NCI-H2196 treated with DMSO at 0.1 percent for 48 hours (cell line): ENCODE measurements around the gene ADM2.

ENCODE experiments used
- DNase-seq: peaks from one replicate; lab custom pipeline; 2025; ENCODE audit not compliant: unreplicated experiment; lab: John Stamatoyannopoulos, UW

The ADM2 gene

DNA sequence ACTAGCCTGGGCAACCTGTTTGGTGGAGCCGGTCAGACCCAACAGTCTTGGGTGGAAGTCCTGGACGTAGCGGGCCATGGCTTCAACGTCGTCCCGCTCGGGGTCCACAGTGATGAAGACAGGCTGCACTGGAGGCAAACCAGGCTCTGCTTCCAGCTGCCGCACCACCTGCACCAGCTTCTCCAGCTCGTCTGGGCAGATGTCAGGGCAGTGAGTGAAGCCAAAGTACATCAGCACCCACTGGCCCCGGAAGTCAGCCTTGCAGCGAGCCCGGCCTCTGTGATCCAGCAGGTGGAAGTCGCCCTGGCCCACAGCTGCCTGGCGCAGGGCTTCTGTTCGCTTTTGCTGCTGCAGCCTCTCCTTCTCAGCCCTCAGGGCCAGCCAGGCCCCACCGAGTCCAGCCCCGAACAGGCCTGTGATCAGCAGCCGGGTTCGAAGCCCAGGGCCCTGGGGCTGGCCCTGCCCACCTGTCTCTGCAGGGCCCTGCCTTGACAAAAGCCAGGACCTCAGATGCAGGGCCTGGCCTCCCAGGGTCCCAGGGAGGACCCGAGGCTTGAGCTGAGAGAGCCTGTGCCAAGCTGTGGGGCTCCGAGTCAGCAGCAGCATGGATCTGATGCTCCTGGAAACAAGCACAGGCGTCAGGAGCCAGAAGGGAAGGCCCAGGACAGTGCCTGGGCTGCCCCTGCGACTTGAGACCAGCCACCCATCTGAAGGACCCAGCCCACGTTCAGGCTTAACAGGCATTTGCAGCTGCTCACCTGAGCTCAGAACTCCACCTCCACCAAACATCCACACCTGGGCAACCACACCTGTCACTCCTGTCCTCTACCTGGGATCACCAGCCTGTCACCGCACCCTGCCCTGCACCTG lies 42.7 kb downstream of the ADM2 start:
- no peak for DNase-seq

DNA sequence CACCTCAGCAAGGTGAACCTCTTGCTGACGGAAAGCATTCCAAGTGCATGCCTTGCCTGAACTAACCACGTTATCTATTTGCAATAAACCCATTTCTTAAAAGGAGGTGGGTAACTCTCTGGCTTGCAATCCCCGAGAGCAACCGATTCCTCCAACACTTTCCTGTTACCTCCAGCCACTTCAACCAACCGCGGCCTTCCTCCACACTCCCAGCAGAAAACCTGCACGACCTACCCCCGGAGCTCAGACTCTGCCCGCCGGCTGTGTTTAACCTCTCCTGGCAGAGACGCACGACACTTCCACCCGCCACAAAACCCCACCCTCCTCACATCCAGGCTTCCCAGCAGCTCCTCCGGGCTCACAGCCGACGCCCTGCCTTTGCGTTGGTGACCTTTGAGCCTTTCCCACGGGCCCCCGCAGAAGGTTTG lies 43.3 kb downstream of the ADM2 start:
- no peak for DNase-seq

DNA sequence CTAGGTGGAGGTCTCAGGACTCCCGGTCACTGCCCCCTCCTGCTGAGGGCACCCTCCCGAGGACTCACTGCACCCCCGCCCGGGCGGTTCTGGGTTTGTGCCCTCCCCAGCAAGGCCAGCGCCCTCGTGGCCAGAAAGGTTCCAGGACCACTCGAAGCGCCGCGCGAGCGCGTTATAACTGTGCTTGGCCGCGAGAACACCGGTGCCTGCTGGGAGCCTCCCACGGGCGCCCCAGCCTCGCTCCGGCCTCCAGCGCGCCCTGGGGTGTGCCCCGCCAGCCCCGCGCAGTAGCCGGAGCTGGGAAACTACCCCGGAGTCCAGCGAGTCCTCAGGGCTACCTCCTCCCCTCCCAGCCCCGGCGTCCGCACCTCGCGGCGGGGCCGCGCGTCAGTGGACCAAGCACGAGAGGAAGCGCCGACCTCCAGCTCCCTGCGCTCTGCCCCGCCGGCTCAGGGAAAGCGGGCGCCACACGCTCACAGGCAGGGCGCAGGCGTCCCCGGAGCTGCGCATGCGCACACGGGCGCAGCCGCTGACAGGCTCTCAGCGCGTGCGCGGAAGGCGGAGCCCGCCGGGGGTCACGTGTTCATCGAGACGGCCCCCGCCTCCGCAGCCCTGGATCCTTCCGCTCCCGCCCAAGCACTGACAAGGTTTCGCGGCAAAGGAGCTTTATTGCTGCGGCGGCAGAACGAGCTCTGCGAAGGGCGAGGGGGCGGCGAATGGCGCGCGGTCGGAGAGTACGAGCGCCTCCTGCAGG lies 43.9 kb downstream of the ADM2 start, which contains the start of gene SCO2:
SCO2 (minus strand) TSS at position 495 of the 754 bp plus-strand sequence. CDS start 1,187 bp downstream, outside the sequence.
- peak; percentile 83 for DNase-seq

DNA sequence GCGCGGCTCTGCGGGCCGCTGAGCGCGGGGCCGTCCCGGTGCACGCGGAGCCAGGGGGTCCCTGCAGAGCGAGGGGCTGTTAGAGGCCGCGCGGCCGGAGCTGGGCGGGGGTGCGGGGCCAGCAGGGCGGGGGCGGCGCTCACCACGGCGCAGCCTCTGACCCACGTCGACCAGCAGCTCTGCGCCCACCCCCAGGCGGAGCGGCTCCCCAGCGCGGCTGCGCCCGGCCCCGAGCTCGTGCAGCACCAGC lies 44.4 kb downstream of the ADM2 start:
- no peak for DNase-seq

DNA sequence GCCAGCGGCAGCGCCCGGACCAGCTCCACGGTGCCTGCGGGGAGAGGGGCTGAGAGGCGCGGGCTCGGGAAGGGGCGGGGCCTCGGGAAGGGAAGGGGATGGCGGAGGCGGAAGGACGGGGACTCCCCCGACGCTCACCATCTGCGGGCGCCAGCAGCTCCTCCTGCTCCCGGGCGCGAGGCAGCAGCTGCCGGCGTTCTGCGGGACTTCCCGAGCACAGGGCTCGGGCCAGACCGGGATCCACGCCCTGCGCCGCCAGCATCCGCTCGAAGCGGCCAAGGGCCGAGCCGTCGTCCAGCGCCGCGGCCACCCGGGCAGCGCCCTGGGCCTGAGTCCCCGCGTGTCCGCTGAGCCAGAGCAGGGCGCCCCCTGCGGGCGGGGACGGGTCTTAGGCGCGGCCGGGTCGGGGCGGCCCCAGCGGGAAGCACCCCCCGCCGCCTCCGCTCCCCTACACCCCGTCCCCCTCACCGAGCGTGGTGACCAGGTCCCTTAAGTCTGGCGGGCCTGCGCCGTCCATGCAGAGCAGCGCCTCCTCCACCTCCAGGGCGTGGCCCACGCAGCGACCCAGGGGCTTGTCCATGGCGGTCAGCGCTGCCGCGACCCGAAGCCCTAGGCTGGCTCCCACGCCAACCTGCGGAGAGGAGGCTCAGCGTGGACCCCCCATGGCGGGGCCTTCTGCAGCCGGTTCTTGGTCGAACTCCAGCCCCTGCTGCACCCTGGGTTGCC lies 44.9 kb downstream of the ADM2 start:
- DNase-seq, result peak; percentile 16

DNA sequence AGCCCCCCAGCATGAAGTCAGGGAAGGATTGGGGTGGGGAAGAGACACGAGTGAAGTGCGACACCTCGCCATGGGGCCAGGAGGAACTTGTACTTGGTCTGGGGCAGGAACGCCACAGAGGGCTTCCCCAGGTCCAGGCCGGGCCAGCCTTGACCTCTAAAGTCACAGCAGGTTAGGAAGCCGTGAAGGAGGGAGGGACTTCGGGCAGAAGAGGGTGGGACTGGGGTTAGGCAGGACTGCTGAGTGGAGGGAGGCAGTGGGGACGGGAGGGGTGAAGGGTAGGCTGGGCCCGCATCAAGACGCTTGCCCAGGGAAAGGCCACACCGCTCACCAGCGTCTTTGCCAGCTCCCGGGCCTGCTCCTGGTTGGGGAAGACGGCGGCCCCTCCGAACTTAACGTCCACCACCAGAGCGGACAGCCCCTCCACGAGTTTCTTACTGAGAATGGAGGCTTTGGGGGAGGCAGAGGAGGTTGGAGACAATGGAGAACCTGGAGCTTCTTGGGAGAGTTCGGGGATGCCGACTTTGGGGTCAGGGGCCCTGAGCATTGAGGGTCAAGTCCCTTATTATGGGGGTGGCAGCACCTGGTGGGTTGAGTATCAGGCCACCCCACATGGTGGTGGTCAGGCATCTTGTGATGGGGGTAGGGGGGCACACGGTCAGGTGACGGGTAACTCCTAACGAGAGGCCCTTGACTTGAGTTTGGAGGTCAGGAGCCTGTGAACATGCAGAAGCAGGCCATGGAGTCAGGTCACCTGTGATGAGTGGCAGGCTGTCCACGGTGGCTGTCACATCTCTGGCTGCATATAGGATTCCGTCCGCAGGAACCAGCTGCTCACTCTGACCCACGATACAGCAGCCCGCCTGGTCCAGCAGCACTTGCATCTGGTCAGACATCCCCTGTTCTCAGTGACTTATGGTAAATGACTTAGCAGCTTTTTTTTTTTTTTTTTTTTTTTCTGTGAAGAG lies 45.8 kb downstream of the ADM2 start:
- DNase-seq, result no peak

DNA sequence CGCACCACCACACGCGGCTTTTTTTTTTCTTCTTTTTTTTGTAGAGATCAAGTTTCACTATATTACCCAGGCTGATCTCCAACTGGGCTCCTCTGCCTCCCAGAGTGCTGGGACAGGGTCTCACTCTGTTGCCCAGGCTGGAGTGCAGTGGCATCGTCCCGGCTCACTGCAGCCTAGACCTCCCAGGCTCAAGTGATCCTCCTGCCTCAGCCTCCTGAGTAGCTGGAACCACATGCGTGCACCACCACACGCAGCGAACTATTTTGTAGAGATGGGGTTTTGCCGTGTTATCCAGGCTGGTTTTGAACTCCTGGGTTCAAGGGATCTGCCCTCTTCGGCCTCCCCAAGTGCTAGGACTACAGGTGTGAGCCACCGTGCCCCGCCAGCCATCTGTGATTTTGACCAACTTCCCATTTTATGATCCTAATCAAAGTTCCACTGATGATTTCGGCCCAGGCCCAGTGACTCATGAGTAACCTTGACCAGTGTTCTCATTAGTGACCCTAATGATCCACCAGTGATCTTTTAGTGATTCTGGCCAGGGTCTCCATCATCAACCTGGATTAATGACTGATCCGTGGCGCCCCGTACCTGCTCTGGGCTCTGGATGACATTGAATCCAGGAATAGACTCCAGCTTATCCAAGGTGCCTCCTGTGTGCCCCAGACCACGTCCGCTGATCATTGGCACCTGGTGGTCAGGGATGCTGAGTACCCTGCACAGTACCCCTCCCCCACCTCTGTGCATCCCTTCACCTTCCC lies 46.8 kb downstream of the ADM2 start:
- no peak for DNase-seq

DNA sequence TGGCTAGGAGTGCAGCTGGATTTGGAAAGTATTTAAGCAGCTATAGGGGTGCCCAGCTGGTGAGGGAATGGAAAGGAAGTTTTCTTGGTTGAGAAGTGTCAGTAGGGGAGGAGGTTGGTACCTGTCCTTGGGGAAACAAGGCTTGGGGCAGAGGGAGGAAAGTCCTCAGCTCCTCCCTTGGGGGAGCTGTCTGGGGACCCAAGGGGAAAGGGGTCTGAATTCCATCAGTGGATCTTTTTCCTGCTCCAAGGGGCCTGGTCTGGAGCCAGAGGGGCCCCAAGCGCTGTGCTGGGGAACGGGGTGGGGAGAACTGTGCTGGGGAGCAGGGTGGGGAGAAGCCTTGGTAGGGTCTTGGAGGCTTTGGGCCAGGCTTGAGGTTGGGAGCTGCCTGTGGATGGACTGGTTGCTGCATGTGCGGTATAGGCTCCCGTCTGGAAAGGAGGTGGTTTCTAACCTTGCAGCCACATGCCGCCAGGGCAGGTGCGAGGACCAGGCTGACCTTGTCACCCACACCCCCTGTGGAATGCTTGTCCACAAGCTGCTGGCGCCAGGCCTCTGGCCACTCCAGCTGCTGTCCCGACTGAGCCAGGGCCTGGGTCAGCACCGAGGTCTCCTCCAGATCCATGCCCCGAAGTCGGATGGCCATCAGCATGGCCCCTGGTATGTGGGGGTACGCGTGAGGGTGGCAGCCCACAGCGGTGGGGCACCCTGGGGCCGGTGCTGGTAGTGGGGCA lies 47.5 kb downstream of the ADM2 start:
- no peak for DNase-seq

DNA sequence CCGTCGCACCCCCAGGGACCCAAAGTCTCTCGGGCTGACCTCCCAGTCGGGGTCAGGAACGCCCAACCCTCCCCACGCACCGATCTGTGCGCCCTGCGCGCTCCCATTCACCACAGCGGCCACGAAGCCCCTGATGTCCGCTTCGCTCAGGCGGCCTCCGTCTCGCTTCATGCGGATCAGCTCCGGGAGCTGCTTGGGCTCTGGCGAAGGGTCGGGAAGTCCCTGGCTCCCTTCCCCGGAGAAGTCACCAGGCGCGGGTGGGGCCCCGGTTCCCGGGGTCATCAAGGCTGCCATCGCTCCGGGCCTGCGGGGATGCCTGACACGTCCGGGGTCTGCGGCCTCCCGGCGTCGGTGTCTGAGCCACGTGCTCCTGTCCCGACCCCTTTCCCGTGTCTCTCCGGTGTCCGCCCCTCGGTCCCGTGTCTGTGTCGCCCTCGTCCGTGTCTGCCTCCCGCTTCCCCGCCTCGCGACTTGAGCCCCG lies 48.1 kb downstream of the ADM2 start:
- no peak for DNase-seq

DNA sequence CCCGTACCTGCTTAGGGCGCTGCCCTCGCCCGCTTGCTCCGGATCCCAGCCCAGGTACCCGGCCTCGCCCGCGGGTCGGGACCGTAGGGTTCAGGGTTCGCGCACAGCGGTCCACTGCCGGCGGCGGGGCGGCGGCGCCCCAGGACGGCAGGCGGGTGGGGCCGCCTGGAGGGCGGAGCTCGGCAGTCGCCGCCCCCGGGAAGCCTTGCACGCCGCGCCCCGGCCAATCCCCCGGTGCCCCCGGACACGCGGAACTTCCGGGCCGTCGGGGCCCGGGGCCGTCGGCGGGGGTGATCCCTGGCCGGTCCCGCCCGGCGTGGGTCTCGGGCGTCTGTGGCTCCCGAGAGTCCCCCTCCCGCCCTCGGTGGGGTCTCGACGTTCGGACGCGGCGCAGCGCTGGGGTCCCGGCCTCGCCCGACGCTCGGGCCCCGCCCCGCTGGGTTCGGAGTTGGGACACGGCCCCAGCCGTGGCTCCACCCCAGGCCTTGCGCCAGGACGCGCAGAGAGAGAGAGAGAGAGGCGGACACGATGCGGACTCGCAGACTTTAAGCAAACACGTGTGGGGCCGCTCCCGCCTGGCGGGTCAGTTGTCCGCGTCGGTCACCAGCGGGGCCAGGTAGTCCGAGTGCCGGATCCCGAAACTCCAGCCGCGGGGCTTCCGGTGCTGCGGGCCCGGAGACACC lies 48.7 kb downstream of the ADM2 start, which contains the start of gene TYMP:
TYMP (minus strand) TSS at position 116 of the 683 bp plus-strand sequence. CDS start 303 bp downstream, outside the sequence.
- no peak for DNase-seq

DNA sequence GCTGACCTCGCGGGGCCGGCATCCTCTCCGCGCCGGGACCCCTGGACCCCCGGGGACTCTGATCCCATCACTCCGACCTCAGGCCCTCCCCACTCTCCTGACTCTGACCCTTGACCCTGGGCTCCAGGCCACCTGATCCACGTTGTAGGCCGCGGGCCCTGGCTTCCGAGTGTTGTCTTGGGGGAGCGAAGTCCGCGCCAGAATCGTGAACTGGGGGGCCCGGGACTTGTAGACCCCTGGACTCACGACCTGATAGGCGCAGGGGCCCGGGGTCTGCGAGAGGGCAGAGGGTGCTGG lies 49.2 kb downstream of the ADM2 start:
- no peak for DNase-seq

DNA sequence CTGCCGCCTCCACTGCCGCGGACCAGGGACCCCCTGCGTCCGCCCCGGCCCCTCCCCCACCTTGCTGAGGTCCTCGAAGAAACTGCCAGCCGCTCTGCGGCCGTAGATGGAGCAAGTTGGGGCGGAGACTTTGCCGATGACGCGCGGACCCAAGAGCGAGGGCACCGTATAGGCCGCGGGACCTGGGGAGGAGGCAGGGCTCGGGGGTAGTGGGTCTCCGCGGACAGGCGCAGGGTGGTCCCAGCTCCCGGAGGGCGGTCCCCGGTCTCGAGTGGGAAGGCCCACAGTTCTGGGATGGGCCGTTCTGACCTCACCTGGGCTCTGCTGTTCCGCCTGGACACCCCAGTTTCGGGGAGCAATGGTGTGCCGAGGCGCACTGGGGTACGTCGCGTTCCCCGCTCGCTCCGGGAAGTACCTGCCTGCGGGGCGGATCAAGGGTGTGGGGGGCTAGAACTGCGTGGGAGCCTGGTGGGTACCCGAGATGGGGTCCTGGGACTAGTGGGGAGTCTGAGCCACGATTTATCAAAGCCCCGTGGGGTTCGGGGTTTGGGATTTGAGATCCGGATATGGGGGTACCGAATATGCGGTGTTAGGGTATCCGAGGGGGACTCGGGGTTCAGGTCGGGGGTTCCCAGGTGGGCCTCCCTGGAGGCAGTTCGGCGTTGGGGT lies 49.7 kb downstream of the ADM2 start:
- DNase-seq, result peak; percentile 16

DNA sequence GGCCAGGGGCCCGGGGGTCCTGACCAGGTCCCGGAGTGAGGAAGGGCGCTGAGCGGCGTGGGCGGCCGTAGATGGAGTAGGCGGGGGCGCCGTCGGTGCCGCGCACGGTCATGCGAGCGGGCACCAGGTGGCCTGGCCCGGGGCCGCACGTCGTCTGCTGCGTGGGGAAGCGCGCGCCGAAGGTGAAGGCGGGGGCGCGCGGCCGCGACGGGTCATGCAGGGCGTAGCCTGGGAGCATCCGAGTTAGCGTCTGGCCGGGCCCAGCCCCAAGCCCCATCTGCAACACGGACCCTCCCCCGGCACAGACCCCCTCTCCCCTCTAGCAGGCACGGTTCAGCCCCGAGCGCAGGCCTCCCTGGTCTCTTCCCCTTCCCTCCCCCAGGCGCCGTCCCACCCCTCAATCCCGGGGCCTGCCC lies 50.2 kb downstream of the ADM2 start:
- DNase-seq, result peak; percentile 8

DNA sequence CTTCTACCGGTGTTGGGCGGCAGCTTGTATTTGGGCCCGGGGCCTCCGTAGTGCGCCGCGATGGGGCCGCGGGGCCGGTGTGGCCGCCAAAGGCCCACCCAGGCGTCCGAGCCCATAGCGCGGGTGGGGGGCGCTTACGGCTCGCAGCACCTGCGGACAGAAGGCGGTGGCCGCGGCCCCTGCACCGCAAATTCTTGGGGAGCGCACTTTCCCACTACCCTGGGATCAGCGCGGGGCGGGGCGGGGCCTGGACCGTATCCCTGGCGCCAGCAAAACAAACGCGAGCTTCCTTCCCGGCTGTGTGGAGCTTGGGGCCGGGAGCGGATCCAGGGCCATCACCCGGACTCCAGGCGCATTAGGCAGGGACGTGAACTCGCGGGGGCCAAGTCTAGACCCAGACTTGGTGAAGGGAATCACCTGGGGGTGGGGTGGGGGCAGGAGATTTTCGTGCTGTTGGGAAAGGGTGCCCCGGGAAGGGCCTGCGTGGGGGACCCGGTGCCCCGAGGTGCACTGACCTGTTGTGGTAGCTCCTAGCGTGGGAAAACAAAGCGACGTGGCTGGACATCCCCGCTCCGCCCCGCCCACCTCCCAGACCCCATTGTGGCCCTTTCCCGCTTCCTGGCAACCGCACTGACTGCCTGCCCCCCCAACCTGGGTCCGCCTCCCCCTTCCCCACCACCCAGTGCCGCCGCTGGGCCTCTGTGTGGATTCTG lies 50.8 kb downstream of the ADM2 start:
- no peak for DNase-seq

DNA sequence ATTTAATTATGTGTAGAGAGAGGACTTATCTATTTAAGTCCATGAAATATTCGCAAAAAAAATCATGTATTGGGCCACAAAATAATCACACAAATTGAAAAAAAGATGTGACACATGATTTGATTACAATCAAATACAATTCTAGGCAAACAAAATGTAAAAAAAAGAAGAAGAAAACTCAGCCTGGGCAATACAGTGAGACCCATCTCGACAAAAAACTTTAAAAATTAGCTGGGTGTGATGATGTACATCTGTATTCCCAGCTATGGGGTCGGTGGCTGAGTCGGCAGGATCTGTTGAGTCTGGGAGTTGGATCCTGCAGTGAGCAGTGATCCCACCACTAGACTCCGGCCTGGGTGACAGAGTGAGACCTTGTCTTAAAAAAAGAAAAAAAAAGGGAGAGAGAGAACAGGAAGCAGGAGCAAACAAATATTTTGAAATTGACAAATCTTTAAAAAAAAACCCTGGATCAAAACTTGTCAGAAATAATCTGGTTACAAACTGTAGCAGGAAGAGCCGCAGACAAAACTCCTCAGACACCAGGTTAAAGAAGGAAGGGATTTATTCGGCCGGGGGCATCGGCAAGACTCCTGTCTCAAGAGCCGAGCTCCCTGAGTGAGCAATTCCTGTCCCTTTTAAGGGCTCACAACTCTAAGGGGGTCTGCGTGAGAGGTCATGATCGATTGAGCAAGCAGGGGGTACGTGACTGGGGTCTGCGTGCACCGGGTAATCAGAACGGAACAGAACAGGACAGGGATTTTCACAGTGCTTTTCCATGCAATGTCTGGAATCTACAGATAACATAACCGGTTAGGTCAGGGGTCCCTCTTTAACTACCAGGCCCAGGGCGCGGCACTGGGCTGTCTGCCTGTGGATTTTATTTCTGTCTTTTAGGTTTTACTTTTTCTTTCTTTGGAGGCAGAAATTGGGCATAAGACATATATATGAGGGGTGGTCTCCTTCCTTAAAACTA lies 51.8 kb downstream of the ADM2 start:
- DNase-seq, result no peak
